LNCAP (cell line): Measurements from ENCODE around the gene NCKAP5L.

Experiments used
- TF ChIP-seq, protein P1 (sequence below): fragments of 450-650 bp; IDR thresholded peaks from 2 replicates; pipeline ENCODE4 v1.5.1; 2017; ENCODE audit warnings: mild to moderate bottlenecking

Gene NCKAP5L

DNA sequence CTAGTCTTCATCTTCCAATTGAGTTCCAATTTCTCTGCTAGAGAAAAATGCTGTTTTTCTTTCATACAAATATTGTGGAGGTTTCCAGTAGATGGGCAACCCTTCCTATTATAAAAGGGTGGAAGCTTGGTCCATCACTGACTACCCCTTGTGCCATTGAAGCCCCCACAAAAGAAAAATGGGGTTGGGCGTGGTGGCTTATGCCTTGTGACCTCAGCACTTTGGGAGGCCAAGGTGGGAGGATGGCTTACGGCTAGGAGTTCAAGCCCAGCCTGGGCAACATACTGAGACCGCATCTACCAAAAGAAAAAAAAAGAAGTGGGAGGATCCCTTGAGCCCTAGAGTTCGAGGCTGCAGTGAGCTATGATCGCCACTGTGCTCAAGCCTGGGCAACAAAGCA lies 22.8 kb downstream of the NCKAP5L start:
- TF ChIP-seq, protein P1, sequence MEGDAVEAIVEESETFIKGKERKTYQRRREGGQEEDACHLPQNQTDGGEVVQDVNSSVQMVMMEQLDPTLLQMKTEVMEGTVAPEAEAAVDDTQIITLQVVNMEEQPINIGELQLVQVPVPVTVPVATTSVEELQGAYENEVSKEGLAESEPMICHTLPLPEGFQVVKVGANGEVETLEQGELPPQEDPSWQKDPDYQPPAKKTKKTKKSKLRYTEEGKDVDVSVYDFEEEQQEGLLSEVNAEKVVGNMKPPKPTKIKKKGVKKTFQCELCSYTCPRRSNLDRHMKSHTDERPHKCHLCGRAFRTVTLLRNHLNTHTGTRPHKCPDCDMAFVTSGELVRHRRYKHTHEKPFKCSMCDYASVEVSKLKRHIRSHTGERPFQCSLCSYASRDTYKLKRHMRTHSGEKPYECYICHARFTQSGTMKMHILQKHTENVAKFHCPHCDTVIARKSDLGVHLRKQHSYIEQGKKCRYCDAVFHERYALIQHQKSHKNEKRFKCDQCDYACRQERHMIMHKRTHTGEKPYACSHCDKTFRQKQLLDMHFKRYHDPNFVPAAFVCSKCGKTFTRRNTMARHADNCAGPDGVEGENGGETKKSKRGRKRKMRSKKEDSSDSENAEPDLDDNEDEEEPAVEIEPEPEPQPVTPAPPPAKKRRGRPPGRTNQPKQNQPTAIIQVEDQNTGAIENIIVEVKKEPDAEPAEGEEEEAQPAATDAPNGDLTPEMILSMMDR, result no peak

DNA sequence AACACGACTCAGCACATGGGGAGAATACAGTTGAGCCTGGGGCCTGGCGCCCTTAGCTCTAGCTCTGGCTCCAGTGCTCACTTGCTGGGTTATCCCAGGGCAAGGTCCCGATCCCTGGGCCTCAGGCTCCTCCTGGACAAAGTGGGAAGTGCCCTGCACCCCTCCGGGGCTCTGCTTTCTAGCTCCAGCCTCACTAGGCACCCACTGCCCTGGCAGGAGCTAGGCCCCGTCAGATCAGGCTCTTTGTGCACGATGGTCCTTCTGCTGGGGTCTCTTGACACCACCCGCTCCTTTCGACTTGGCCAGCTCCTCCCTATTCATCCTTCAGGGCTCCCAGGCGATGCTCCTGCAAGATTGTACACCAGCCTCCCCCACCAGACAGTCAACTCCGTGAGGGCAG lies 23.4 kb downstream of the NCKAP5L start:
- TF ChIP-seq, protein P1, result no peak

DNA sequence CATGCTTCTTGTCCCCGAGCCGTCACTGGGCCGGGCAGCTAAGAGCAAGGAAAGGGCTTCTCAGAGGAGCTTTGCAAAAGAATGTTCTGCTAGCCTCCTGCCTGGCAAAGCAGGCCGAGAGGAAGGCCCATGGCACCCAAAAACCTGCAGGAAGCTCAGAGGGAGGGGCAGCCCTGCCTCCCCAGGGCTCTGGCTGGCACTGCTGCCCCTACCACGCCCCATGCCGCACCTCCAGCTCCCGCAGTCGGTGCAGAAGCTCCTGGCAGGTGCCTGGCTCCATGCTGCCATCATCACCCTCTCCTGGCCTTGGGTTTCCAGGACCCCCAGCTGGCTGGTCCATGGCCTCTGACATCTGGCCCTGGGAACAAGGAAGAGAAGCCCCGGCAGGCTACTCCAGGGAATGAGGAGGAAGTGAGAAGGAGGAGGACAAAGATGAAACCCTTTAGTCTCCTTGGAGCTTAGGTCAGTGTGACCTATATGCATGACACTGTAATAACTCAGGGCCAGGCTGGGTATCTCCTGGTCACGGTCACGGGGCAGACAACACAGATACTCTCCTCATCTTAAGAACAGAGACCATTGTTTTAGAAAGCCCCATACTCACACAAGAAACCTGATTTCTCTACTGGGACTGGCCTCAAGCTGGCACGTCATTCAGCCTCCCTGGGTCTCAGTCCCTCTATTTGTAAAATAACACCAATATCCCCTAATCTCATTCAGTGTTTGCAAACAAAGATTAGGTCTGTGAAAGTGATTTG lies 24.3 kb downstream of the NCKAP5L start:
- TF ChIP-seq, protein P1, result no peak

DNA sequence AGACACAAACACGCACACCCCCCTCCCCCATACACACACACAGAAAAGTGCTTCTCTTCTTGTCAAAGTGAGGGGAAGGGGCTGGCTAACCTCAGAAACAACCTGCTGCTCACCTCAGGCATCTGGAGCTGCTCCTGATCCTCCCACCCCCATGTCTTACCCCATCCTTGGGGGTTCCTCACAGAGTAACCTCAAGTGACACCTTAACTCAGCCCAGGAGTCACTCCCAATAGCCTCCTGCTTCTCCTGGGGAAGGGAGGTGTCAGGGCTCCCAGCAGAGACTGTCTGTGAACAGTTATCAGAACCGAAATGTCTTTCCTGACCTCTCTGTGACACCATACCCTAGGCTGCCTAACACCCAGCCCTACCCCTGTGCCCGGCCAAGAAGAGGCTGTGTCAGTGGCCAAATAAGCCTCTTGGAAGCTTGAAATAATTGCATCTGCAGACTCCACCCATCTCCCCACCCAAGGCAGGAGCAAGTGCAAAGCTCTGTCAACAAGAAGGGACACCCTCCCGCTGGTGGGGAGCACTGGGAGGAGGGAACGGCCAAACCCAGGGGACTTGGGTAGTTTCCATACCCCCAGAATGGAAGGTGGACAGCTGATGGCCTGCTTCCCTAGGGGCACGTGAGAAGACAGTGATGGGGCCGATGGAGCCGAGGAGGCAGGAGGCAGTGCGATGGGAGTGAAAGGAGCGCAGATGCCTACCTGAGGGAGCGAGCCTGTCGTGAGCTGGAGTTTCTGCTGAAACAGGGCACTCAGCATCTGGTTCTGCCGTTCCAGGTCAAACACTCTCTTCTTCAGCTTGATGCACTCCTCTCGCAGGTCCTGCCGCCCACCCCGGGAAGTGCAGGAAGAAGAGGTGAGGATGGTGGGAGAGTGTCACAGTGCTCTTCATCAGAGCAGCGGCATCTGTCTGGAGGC lies 26.8 kb downstream of the NCKAP5L start:
- TF ChIP-seq, protein P1, result no peak

DNA sequence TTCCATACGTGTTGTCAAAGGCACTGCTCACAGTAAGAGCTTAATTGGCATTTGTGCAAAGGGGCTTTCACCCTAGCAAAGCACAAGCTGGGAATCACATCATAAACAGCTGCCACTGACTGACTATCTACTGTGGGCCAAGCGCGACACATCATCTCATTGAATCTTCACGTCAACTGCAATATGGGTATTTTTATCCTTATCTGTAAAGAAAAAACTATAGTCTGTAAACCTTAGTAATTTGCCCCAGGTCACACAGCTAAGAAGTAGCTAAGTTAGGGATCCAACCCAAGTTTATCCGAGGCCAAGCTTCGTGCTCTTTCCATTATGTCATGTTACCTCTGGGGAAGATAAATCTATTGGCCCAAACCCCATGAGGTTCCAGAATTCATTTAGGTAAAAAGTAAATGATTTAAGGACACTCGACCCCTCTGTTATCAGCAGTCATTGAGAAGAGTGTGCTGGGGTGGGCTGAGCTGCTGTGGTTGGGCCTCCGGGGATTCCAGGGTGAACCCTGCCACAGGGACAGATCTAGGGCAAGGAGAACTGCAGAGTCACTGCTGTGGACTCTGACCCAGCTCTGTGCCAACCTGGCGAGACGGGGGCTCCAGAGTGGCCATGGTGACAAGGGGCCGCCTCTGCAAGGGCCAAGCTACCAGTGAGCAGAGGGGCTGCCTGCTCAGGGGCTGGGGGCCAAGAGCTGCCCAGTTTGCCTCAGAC lies 27.6 kb downstream of the NCKAP5L start:
- TF ChIP-seq, protein P1, result no peak

DNA sequence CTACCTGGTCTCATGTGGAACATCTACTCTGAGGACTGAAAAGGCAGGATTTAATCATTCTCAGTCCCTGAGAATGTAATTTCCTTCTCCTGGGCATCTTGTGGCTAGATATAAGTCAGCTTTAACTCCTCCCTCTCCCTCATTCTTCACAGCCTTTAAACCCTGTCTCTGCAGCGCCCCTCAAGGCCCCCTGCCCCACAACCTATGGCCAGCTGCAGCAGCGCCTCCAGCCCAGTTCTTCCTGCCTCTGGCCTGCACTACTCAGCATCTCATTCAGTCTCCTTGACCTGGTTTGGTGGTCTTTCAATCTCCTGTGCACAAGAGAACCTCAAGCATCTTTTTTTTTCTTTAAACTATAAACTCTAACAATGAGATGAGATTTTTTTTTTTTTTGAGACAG lies 29.3 kb downstream of the NCKAP5L start:
- TF ChIP-seq, protein P1, result no peak

DNA sequence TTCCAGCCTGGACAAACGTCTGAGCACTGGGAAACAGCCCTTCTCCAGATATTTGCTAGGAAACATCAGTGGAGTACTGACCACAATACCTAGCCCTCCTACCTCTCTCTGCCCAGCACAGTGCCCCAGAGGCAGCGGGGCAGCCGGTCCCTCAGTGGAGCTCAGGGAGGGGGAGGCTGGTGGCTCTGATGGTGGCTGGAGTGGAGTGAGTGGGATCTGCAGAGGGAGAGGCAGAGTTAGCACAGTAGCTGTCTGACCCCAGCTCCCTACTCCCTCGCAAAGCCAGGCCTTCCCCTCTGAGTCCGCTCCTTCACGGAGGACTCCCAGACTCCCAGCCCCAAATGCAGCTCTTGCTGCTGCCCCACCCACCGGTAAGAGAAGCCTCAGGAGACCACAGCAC lies 30.0 kb downstream of the NCKAP5L start:
- TF ChIP-seq, protein P1, result no peak
